Transverse colon (tissue), 4 donors: ENCODE measurements around the gene MRPS17. TPM values are rescaled to one million over a fixed set of nuclear protein-coding genes. Genes with fewer than 3 reads are reported as not detected.

Source experiments
- DNase-seq: peaks from one replicate; pipeline ENCODE4 v3.0.0-alpha.2; 2019
- H3K27ac ChIP-seq, 4 donors: fragments of 200-600 bp; sonication (generic); 2 replicates each; pipeline ENCODE4 v1.5.1; 2016 to 2018; ENCODE audit warnings: inconsistent platforms in 4 of 4
- H3K27me3 ChIP-seq: fragments of 200-600 bp; sonication (generic); 2 replicates; pipeline ENCODE4 v1.5.1; 2017; ENCODE audit warnings: inconsistent platforms
- H3K36me3 ChIP-seq, 4 donors: fragments of 200-600 bp; sonication (generic); 2 replicates each; pipeline ENCODE4 v1.5.1; 2017 to 2019; ENCODE audit warnings: inconsistent platforms in 4 of 4
- H3K4me1 ChIP-seq, 4 donors: fragments of 200-600 bp; sonication (generic); 2 replicates each; pipeline ENCODE4 v1.5.1; 2017 to 2020; ENCODE audit warnings: inconsistent platforms in 4 of 4
- H3K4me3 ChIP-seq, 4 donors: fragments of 200-600 bp; sonication (generic); 1 replicate in 1 of 4; 2 replicates in 3 of 4; pipeline versions ENCODE4 v1.5.1 to v1.6.1; 2017 to 2019; ENCODE audit warnings: inconsistent platforms in 4 of 4
- H3K9me3 ChIP-seq, 2 donors: fragments of 200-600 bp; sonication (generic); 2 replicates each; pipeline ENCODE4 v1.5.1; 2017 to 2019; ENCODE audit warnings: inconsistent platforms in 2 of 2
- CTCF ChIP-seq, 5 experiments: fragments of 200-600 bp in 3 of 5; fragments of 450-650 bp in 2 of 5; sonication (generic) in 3 of 5; IDR thresholded peaks; 1 replicate in 2 of 5; 2 replicates in 3 of 5; pipeline ENCODE4 v1.5.1; 2016 to 2017; ENCODE audit warnings: antibody characterized with exemption in 5 of 5, inconsistent platforms in 3 of 5, mild to moderate bottlenecking in 2 of 5, moderate library complexity in 1 of 5
- EP300 ChIP-seq: sonication (generic); formaldehyde crosslinking; IDR thresholded peaks from one replicate; pipeline ENCODE4 v1.6.1; 2017; ENCODE audit warnings: antibody characterized with exemption, low read depth
- POLR2A ChIP-seq: fragments of 450-650 bp; IDR thresholded peaks from one replicate; pipeline ENCODE4 v1.6.1; 2016; ENCODE audit warnings: antibody characterized with exemption, mild to moderate bottlenecking, moderate library complexity
- POLR2AphosphoS5 ChIP-seq, 3 donors: sonication (generic); formaldehyde crosslinking; IDR thresholded peaks; one replicate each; pipeline ENCODE4 v1.6.1; 2016; ENCODE audit warnings: antibody characterized with exemption in 3 of 3
- WGBS, 2 donors: methylation state at CpG; one replicate each; pipeline ENCODE4 v1.1.5; 2018; ENCODE audit warnings: low coverage in 1 of 2; 5-methylcytosine and 5-hydroxymethylcytosine counted together
- in situ Hi-C, 4 donors: fragments of 200-750 bp; cut with MboI; loops; one replicate each; pipeline versions ENCODE4 v1.15.0 to v1.15.1; 2017; ENCODE audit warnings: low sequenced_read_pairs in 3 of 4, low pct_ligation_motif_present in 1 of 4, low pct_unique_long_range_greater_than_20kb in 1 of 4
- intact Hi-C: fragments of 100-400 bp; cut with DNase I; formaldehyde crosslinking; loops from one replicate; pipeline ENCODE4 v1.15.1; 2023; ENCODE audit warnings: low total_unique reads
- total RNA-seq, 4 donors: library from RNA; depleted of rRNA; stranded (reverse); fragments of >200 nt; gene quantifications; one replicate each; pipeline ENCODE4 v1.1.0, GENCODE V29; 2016

Gene MRPS17
- total RNA-seq, 4 donors from 2014 or later = 1.1 to 11.5 (median 4.5) TPM

DNA sequence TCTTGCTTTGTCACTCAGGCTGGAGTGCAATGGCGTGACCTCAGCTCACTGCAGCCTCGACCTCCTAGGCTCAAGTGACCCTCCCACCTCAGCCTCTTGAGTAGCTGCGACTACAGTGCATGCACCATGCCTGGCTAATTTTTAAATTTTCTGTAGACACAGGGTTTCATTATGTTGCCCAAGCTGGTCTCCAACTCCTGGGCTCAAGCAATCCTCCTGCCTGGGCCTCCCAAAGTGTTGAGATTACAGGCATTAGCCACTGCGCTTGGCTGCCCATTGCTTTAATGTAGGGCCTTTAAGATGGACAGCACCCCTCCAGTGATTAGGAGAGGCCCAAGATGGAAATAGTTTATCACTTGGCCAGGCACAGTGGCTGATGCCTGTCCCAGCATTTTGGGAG lies 52.1 kb downstream of the MRPS17 start:
- in situ Hi-C loops = loop anchor here in 3 of 4 donors (5.0 to 10.0 kb wide), 2 partner anchors 69 to 71 kb away; no protein-coding TSS in a partner anchor
- H3K4me3 ChIP-seq = no peak overlapping the region
- no peak for TF ChIP-seq POLR2AphosphoS5 (IDR thresholded peaks at IDR 0.05)
- no peak for TF ChIP-seq POLR2A
- no peak for TF ChIP-seq EP300
- TF ChIP-seq CTCF (IDR thresholded peaks at IDR 0.05) = no peak
- H3K27ac ChIP-seq = no peak overlapping the region
- H3K27me3 ChIP-seq = no peaks in the 10 kb centered on the region
- peaks cover 0 to 3% (median 0%) of the 10 kb centered on the region in 4 donors for H3K36me3 ChIP-seq
- DNase-seq = no peak
- intact Hi-C loops = no loop called here
- no peaks in the 10 kb centered on the region for H3K4me1 ChIP-seq
- no peaks in the 10 kb centered on the region for H3K9me3 ChIP-seq
- 86 to 99% methylated on average over 2 to 4 of the region's 4 CpGs for WGBS, 2 donors

Other genes starting within 250 kb of the MRPS17 start
- gene SEPTIN14, start 89.1 kb upstream of the MRPS17 start, total RNA-seq = not detected
- gene ZNF713, start 64.4 kb upstream of the MRPS17 start, total RNA-seq = 10 to 100 TPM in 1 of 4 donors, 1 to 10 TPM in 2, under 1 TPM in 1; 0.75 to 24.9 (median 4.6) TPM
- 100 to 1,000 TPM in 1 of 4 donors, 10 to 100 TPM in 3; 56.9 to 107 (median 84.1) TPM for gene NIPSNAP2, start 12.7 kb downstream of the MRPS17 start, total RNA-seq
- 10 to 100 TPM in 2 of 4 donors, 1 to 10 TPM in 2; 8.9 to 15.1 (median 10.0) TPM for gene PSPH, start 99.6 kb downstream of the MRPS17 start, total RNA-seq
- gene CCT6A, start 99.9 kb downstream of the MRPS17 start, total RNA-seq = 10 to 100 TPM; 47.9 to 92.9 (median 70.9) TPM
- gene SUMF2, start 112.4 kb downstream of the MRPS17 start, total RNA-seq = 100 to 1,000 TPM in 3 of 4 donors, 10 to 100 TPM in 1; 93.4 to 481 (median 127) TPM
- 1 to 10 TPM in 3 of 4 donors, not detected in 1; 1.2 to 9.7 (median 1.6) TPM for gene PHKG1, start 141.1 kb downstream of the MRPS17 start, total RNA-seq
- 100 to 1,000 TPM in 3 of 4 donors, 10 to 100 TPM in 1; 99.9 to 395 (median 254) TPM for gene CHCHD2, start 154.6 kb downstream of the MRPS17 start, total RNA-seq
- 1 to 10 TPM in 2 of 4 donors, not detected in 2; 2.0 to 2.4 TPM for gene NUPR2, start 164.5 kb downstream of the MRPS17 start, total RNA-seq